ENCODE measurements around the gene RFNG.
A peak's percentile ranks its signal among the peaks of the same experiment; 100 is the strongest.

Gene RFNG

DNA sequence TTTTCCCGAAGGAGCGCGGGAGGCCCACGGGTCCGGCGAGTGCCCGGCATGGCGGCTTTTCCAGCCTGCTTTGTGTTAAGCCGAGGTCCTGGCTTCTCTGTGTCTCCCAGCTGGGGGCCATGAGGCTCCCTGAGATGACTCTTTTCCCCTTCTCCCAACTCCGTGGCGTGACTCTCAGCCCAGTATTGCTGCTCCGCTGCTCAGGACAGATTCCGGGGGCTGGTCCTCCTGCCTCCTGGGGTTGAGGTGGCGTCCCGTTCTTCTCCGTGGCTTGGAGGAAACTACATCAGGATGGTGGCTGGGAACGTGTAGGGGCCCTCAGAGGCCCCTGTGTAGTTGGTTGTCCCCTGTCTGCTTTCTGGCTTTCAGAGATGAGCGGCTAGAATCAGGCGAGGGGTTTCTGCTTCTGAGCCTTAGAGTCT, 1.0 kb upstream of the RFNG start:
- TF ChIP-seq, protein P1, sequence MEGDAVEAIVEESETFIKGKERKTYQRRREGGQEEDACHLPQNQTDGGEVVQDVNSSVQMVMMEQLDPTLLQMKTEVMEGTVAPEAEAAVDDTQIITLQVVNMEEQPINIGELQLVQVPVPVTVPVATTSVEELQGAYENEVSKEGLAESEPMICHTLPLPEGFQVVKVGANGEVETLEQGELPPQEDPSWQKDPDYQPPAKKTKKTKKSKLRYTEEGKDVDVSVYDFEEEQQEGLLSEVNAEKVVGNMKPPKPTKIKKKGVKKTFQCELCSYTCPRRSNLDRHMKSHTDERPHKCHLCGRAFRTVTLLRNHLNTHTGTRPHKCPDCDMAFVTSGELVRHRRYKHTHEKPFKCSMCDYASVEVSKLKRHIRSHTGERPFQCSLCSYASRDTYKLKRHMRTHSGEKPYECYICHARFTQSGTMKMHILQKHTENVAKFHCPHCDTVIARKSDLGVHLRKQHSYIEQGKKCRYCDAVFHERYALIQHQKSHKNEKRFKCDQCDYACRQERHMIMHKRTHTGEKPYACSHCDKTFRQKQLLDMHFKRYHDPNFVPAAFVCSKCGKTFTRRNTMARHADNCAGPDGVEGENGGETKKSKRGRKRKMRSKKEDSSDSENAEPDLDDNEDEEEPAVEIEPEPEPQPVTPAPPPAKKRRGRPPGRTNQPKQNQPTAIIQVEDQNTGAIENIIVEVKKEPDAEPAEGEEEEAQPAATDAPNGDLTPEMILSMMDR (IDR thresholded peaks at IDR 0.05; ENCODE audit: low read depth, low read length): no peak
- peak overlapping the region; percentile 85 for H3K4me3 ChIP-seq (ENCODE audit: low read depth, low read length)

DNA sequence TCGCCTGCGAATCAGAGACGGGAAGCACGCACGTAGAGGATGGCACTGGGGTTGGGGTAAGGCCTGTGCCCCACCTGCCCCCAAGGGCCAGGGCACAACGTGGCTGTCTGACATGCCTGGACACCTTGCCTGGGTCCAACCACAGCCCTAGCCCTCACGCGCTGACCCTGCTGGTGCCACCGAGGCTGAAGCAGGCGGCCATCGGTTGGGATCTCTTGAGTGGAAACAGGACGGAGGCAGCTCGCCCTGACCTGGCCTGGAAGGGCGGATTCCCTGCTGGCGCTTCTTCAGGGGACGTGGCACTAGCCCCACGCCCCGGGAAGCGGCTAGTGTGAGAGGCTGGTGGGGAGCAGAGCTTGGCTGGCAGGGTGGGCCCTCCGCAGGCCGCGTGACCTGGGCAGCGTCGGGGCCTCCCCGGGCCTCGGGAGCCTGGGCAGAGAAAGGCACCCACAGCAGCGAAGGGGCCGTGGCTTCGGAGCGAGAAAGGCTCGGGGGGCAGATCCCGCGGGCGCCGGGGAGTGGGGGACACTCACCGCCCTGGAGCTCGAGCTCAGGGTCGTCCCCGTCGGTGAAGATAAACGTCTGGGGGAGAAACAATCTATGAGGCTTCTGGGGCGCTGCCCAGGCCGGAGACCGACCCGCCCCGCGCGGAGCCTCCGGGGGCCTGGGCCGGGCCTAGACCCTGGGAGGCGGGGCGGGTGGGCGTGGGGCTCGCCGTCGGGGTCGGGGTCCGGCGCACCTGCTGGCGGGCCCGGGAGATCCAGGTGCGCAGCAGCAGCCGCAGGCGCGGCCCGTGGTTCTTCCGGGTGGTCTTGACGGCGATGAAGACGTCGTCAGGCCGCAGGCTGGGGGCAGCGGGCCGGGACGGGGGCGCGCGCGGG, 610 bp downstream of the RFNG start:
- TF ChIP-seq, protein P1 (IDR thresholded peaks at IDR 0.05; ENCODE audit: low read depth, low read length): no peak
- H3K4me3 ChIP-seq (ENCODE audit: low read depth, low read length): peak overlapping the region; percentile 85

DNA sequence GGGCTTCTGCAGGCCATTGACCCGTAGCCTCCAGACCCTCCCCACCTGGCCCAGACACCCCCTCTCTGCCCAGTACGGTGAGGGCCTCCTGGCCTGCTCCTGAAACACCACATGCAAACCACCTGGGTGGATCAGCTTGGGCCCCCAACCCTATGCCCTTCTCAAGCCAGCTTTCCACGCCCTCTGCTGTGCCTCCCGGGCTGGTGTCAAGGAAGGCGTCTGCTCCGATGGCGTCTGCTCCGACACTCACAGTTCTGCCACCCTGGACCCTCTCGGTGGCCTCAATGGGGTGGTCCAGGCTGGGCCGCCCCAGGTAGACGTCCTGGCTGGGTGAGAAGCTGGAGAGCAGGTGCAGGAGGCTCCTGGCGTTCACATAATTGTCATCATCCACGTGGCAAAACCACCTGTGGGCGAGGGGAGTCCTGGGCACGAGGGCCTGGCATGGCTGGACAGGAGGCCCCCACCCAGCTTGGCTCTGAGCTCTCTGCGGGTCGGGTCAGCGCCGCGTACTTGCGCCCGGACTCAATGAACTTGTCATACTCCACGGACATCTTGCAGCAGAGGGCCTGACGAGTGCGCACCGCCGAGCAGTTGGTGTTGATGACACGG, 1.4 kb downstream of the RFNG start:
- TF ChIP-seq, protein P1 (IDR thresholded peaks at IDR 0.05; ENCODE audit: low read depth, low read length): no peak
- H3K4me3 ChIP-seq (ENCODE audit: low read depth, low read length): peak overlapping the region; percentile 85

DNA sequence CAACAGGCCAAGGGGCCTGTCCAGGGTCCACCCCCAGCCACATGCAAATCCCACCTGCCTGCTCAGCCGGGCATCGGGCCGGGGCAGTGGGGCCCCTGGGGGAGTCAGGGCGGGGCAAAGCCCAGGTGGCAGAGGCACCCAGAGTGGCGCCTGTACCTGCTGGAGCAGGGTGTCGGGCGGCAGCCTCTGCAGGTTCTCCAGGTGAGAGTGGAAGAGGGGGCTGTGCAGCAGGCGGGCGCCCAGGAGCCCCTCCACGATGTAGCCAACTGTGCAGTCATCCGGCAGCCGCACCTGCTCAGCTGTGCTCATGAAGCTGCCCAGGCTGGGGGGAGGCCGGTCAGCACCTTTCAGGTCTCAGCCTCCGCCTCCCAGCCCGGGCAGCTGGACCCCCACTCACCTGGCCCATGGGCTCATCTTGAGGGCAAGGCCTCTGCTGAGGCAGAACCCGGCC, 2.1 kb downstream of the RFNG start:
- H3K4me3 ChIP-seq (ENCODE audit: low read depth, low read length): no peak overlapping the region
- TF ChIP-seq, protein P1 (IDR thresholded peaks at IDR 0.05; ENCODE audit: low read depth, low read length): no peak

DNA sequence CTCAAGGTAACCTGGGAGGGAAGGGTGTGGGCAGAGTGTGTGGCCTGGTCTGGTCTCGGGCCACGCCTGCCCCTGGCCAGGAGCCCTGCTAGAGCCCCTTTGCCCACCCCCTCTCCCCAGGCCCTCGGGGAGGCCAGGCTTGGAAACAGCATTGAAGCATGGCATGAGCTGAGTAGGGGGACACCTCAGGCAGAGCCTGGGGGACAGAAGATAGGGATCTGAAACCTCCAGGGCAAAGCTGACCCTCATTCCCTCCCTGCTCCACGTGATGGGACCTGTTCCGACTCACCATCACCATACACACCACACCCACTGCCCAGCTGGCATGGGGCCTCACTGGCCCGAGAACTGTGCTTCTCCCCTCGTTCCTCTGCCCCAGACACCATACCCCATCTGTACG, 2.5 kb downstream of the RFNG start:
- H3K4me3 ChIP-seq (ENCODE audit: low read depth, low read length): no peak overlapping the region
- TF ChIP-seq, protein P1 (IDR thresholded peaks at IDR 0.05; ENCODE audit: low read depth, low read length): no peak

DNA sequence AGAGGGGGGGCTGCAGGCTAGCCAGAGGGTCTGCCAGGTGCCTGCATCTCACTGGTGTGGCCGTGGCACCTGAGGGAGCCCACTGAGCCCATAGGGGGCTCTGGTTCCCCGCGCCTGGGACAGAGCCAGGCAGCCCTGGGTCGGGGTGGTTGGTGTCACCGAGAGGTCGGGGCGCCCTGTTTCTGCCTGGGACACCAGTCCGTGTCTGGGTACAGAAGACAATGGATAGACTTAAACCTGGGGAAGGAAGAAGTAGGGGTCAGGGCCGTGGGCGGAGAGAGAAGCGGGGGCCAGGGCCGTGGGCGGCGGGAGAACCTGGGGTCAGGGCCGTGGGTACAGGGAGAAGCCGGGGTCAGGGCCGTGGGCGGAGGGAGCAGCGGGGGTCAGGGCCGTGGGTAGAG, 3.0 kb downstream of the RFNG start:
- TF ChIP-seq, protein P1 (IDR thresholded peaks at IDR 0.05; ENCODE audit: low read depth, low read length): no peak
- H3K4me3 ChIP-seq (ENCODE audit: low read depth, low read length): no peak overlapping the region
